GM23248 (cell line): ENCODE results near the gene PSAP.

ENCODE experiments used
- EZH2 ChIP-seq: fragments of 200-600 bp; sonication (generic); IDR thresholded peaks from 2 replicates; pipeline ENCODE4 v1.6.1; 2018; ENCODE audit warnings: antibody characterized with exemption, mild to moderate bottlenecking; ENCODE audit not compliant: insufficient read depth, poor library complexity, severe bottlenecking
- EZH2phosphoT487 ChIP-seq: fragments of 200-600 bp; sonication (generic); IDR thresholded peaks from 2 replicates; pipeline ENCODE4 v1.6.1; 2018; ENCODE audit warnings: antibody characterized with exemption, moderate library complexity, mild to moderate bottlenecking, low read depth; ENCODE audit not compliant: insufficient read depth

DNA sequence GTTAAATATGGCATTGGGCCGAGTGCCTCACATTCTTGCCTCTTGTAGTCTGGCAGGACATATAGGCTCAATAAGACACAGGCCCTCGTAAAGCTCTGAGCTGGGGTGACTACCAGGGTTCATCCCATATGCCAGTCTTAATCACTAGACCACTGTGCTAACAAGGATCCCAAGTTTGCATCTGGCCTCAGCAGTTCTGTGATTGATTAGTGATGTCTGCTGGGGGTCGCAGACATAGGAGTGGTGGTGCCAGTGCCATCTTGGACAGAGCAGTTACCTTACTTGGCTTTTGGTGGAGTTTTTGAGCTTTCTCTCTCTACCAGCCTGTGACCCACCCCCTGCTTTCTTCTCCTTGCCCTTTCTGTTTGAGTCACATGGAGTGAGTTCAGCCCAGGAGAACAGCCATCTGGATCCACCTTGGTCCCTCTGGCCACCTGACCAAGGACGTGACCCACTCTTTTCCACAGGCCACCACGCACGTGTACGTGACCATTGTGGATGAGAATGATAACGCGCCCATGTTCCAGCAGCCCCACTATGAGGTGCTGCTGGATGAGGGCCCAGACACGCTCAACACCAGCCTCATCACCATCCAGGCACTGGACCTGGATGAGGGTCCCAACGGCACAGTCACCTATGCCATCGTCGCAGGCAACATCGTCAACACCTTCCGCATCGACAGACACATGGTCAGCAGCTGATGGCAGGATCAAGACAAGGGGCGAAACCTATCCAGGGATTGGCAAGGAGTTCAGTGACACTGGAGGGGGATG is 73.7 kb downstream of the PSAP start:
- TF ChIP-seq EZH2 (no peak), EZH2phosphoT487 (no peak)
